GM18861 (cell line): Measurements from ENCODE around the gene SRSF9.

ENCODE experiments used
- ATAC-seq: cut with Tn5 transposase; IDR thresholded peaks from one replicate; pipeline ENCODE4 v1.9.1; 2021; ENCODE audit not compliant: unreplicated experiment

The SRSF9 gene

DNA sequence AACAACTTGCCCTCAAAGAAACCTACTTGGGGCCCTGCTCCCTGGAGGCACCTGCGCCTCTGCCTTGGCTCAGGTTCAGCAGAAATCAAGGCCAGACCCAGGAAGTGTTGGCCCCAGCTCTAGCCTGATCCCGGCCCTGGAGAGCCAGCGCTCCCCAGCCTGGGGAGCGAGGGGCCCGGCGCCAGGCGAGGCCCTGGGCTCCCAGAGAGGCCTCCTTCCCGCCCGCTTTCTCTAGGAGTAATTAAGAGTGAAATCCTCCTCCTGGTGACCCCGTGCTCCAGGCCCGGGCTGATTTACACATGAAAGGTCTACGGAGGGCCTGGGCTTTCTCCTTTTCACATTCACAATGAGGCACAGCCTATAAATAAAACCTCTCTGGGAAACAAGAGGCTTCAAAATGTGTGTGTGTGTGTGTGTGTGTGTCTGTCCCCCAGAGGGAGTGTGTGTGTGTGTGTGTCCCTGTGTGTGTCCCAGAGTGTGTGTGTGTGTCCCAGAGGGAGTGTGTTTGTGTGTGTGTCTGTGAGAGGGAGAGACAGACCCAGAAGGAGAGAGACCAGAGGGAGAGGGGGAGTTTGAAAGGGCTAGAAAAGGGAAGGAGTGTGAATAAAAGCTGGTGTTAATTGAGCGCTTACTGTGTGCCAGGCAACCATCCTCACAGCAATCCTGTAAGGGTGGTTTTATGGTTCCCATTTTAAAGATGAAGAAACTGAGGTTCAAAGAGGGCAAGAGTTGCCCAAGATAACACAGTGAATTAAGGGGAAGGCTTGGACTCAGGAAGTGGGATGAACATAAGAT lies 55.5 kb downstream of the SRSF9 start:
- ATAC-seq, result no peak

- no peak for ATAC-seq
Measured at GRCh38 chr12:120412421-120412820, 57.1 kb downstream of the SRSF9 start.
